ENCODE data around the gene MYH14. TPM values are rescaled to one million over a fixed set of nuclear protein-coding genes. Genes with fewer than 3 reads are reported as not detected.

MYH14 gene
- total and polyA plus RNA-seq, 2 donors (not counting 1 experiment from before 2014, with no cell fraction given), result not detected

- DNase-seq (ENCODE audit: low read depth in 2 of 2), result no peak
- H3K4me3 ChIP-seq (replicated peaks in 1 of 4; ENCODE audit: control extremely low read depth in 1 of 4, insufficient read depth in 1 of 4, low read depth in 3 of 4, low read length in 4 of 4), result no peak overlapping the region
- no peaks in the 10 kb centered on the region for H3K9me3 ChIP-seq (ENCODE audit: control insufficient read depth, insufficient read depth, low read depth, low read length)
- TF ChIP-seq CTCF (conservative IDR thresholded peaks at IDR 0.05 in 1 of 2, IDR thresholded peaks at IDR 0.05 in 1 of 2; ENCODE audit: low read depth in 1 of 2, low read length in 2 of 2) (no peak), EZH2 (IDR thresholded peaks at IDR 0.05; ENCODE audit: low read length, missing control alignments) (no peak)
- H4K20me1 ChIP-seq (ENCODE audit: control insufficient read depth, extremely low read depth, insufficient read depth, low read length), result no peaks in the 10 kb centered on the region
- H3K27ac ChIP-seq (ENCODE audit: insufficient read depth, low read length), result no peak overlapping the region
- no peaks in the 10 kb centered on the region for H3K79me2 ChIP-seq (ENCODE audit: control insufficient read depth, insufficient read depth, low read length)
- H3K4me1 ChIP-seq (ENCODE audit: control insufficient read depth, extremely low read depth, insufficient read depth, low read length), result no peaks in the 10 kb centered on the region
- H3K36me3 ChIP-seq (ENCODE audit: control insufficient read depth, insufficient read depth, low read length), result no peaks in the 10 kb centered on the region
- no peak overlapping the region for H3K9ac ChIP-seq (ENCODE audit: insufficient read depth, low read length)
- H3K27me3 ChIP-seq (ENCODE audit: control insufficient read depth, insufficient read depth, low read length), result no peaks in the 10 kb centered on the region
- H2AFZ ChIP-seq (ENCODE audit: low read length), result no peak overlapping the region
- H3K4me2 ChIP-seq (ENCODE audit: extremely low read depth, insufficient read depth, low read length), result no peak overlapping the region
These were observed 156.0 kb downstream of the MYH14 start for GRCh38 chr19:50359328-50359818.

Other genes with a start within 250 kb of the MYH14 start
- gene SIGLEC11, start 242.4 kb upstream of the MYH14 start, total RNA-seq, result not detected in 2 replicates
- gene SIGLEC11, start 242.4 kb upstream of the MYH14 start, polyA plus RNA-seq, result not detected in 2 replicates
- 21.3 and 26.9 TPM in 2 replicates for gene VRK3, start 178.2 kb upstream of the MYH14 start, total RNA-seq
- 40.6 and 40.9 TPM in 2 replicates for gene VRK3, start 178.2 kb upstream of the MYH14 start, polyA plus RNA-seq
- 5.9 and 6.4 TPM in 2 replicates for gene ZNF473, start 177.6 kb upstream of the MYH14 start, total RNA-seq
- gene ZNF473, start 177.6 kb upstream of the MYH14 start, polyA plus RNA-seq, result 5.0 and 5.7 TPM in 2 replicates
- not detected in 2 replicates for gene IZUMO2, start 40.3 kb upstream of the MYH14 start, total RNA-seq
- not detected in 2 replicates for gene IZUMO2, start 40.3 kb upstream of the MYH14 start, polyA plus RNA-seq
- gene KCNC3, start 125.8 kb downstream of the MYH14 start, total RNA-seq, result under 0.01 TPM in 1 of 2 replicates, not detected in the other
- 0.01 TPM in 2 replicates for gene KCNC3, start 125.8 kb downstream of the MYH14 start, polyA plus RNA-seq
- under 0.01 and 0.17 TPM in 2 replicates for gene NAPSA, start 162.0 kb downstream of the MYH14 start, total RNA-seq
- gene NAPSA, start 162.0 kb downstream of the MYH14 start, polyA plus RNA-seq, result 0.03 and 0.15 TPM in 2 replicates
- gene NR1H2, start 172.8 kb downstream of the MYH14 start, total RNA-seq, result 75.5 and 82.4 TPM in 2 replicates
- 30.3 and 30.4 TPM in 2 replicates for gene NR1H2, start 172.8 kb downstream of the MYH14 start, polyA plus RNA-seq
- gene POLD1, start 180.7 kb downstream of the MYH14 start, total RNA-seq, result 16.4 and 23.6 TPM in 2 replicates
- gene POLD1, start 180.7 kb downstream of the MYH14 start, polyA plus RNA-seq, result 4.0 and 10.1 TPM in 2 replicates
- gene SPIB, start 215.3 kb downstream of the MYH14 start, total RNA-seq, result under 0.01 TPM in 1 of 2 replicates, not detected in the other
- not detected in 2 replicates for gene SPIB, start 215.3 kb downstream of the MYH14 start, polyA plus RNA-seq
- gene MYBPC2, start 229.3 kb downstream of the MYH14 start, total RNA-seq, result under 0.01 and 0.26 TPM in 2 replicates
- gene MYBPC2, start 229.3 kb downstream of the MYH14 start, polyA plus RNA-seq, result 0.02 TPM in 1 of 2 replicates, not detected in the other